GM23338 (cell line): ENCODE measurements around the gene BCL2. TPM values are rescaled to one million over a fixed set of nuclear protein-coding genes. Genes with fewer than 3 reads are reported as not detected.
A peak's percentile ranks its signal among the peaks of the same experiment; 100 is the strongest.

Experiments used
- ATAC-seq: fragments of 200-7000 bp; cut with Tn5 transposase; 3 replicates; pipeline ENCODE4 v1.9.1; 2020
- DNase-seq: peaks from one replicate; pipeline ENCODE4 v3.0.0-alpha.2; 2015; ENCODE audit warnings: low spot score
- H2AFZ ChIP-seq: fragments of 200-600 bp; sonication (generic); 2 replicates; pipeline ENCODE4 v1.8.0; 2016; ENCODE audit warnings: antibody characterized with exemption, mild to moderate bottlenecking, moderate library complexity
- H3F3A ChIP-seq: fragments of 200-600 bp; sonication (generic); replicated peaks from 2 replicates; pipeline ENCODE4 v1.8.0; 2017; ENCODE audit warnings: antibody characterized with exemption, mixed run types, low read depth
- H3K27ac ChIP-seq: fragments of 200-600 bp; sonication (generic); 2 replicates; pipeline ENCODE4 v1.6.1; 2016; ENCODE audit warnings: low read depth
- H3K27me3 ChIP-seq: fragments of 200-600 bp; sonication (generic); 2 replicates; pipeline ENCODE4 v1.8.0; 2016; ENCODE audit warnings: mild to moderate bottlenecking, mixed run types, moderate library complexity; ENCODE audit not compliant: insufficient read depth
- H3K36me3 ChIP-seq: fragments of 200-600 bp; sonication (generic); 2 replicates; pipeline ENCODE4 v1.8.0; 2016; ENCODE audit warnings: mild to moderate bottlenecking; ENCODE audit not compliant: insufficient read depth
- H3K4me1 ChIP-seq: fragments of 200-600 bp; sonication (generic); 2 replicates; pipeline ENCODE4 v1.8.0; 2016; ENCODE audit warnings: mild to moderate bottlenecking, moderate library complexity; ENCODE audit not compliant: insufficient read depth
- H3K4me2 ChIP-seq: fragments of 200-600 bp; sonication (generic); 2 replicates; pipeline ENCODE4 v1.7.1; 2017; ENCODE audit warnings: mixed run types
- H3K4me3 ChIP-seq: fragments of 200-600 bp; sonication (generic); 2 replicates; pipeline ENCODE4 v1.6.1; 2016; ENCODE audit warnings: mixed run types
- H3K79me2 ChIP-seq: fragments of 200-600 bp; sonication (generic); replicated peaks from 2 replicates; pipeline ENCODE4 v1.8.0; 2017; ENCODE audit warnings: mild to moderate bottlenecking; ENCODE audit not compliant: insufficient read depth
- H3K9me2 ChIP-seq: fragments of 200-600 bp; sonication (generic); 2 replicates; pipeline ENCODE4 v1.8.0; 2017; ENCODE audit not compliant: insufficient read depth
- H4K20me1 ChIP-seq: fragments of 200-600 bp; sonication (generic); replicated peaks from 2 replicates; pipeline ENCODE4 v1.8.0; 2017; ENCODE audit warnings: mild to moderate bottlenecking; ENCODE audit not compliant: insufficient read depth
- H3K27ac Mint-ChIP-seq: 2 replicates; pipeline ENCODE4 v1.8.0; 2020; ENCODE audit warnings: inconsistent platforms, mild to moderate bottlenecking, moderate library complexity, mixed read lengths
- H3K27me3 Mint-ChIP-seq: 3 replicates; pipeline ENCODE4 v1.8.0; 2022; ENCODE audit warnings: low read depth, mild to moderate bottlenecking, moderate library complexity, mixed read lengths, inconsistent platforms; ENCODE audit not compliant: insufficient read depth, poor library complexity
- H3K36me3 Mint-ChIP-seq: 3 replicates; pipeline ENCODE4 v1.8.0; 2021; ENCODE audit warnings: low read depth, mild to moderate bottlenecking, inconsistent platforms, moderate library complexity, mixed read lengths
- H3K4me1 Mint-ChIP-seq: 3 replicates; pipeline ENCODE4 v1.8.0; 2020; ENCODE audit warnings: mild to moderate bottlenecking, inconsistent platforms, mixed read lengths
- H3K4me3 Mint-ChIP-seq: 3 replicates; pipeline ENCODE4 v1.8.0; 2021; ENCODE audit warnings: moderate library complexity, mild to moderate bottlenecking, inconsistent platforms, mixed read lengths
- H3K9me3 Mint-ChIP-seq: 3 replicates; pipeline ENCODE4 v1.8.0; 2020; ENCODE audit warnings: moderate library complexity, mild to moderate bottlenecking, inconsistent platforms, mixed read lengths
- NANOG ChIP-seq: IDR thresholded peaks from 2 replicates; pipeline ENCODE4 v1.6.1; 2016; ENCODE audit warnings: antibody characterized with exemption, borderline replicate concordance
- polyA plus RNA-seq: library from polyadenylated mRNA; unstranded; fragments of >200 nt; fragmentation: Nextera tagmentation; extraction: Ambion mirVana; gene quantifications from 2 replicates; pipeline ENCODE4 v1.2.1, GENCODE V29; 2016
- total RNA-seq: library from RNA; depleted of rRNA; stranded (reverse); fragments of >200 nt; shearing (Covaris generic); gene quantifications from 2 replicates; pipeline ENCODE4 v1.2.3, GENCODE V29; 2014
- TF ChIP-seq, protein P1 (sequence below), 2 experiments: fragments of 200-600 bp in 1 of 2; sonication (generic) in 1 of 2; conservative IDR thresholded peaks; 2 replicates each; pipeline versions ENCODE4 v1.5.1 to v1.6.1; 2016 to 2017; ENCODE audit warnings: antibody characterized with exemption in 2 of 2, low read depth in 2 of 2, mild to moderate bottlenecking in 2 of 2, moderate library complexity in 1 of 2
- TF ChIP-seq, protein P2 (sequence below): IDR thresholded peaks from 2 replicates; pipeline ENCODE4 v1.6.1; 2016; ENCODE audit warnings: antibody characterized with exemption
- TF ChIP-seq, protein P3 (sequence below): fragments of 250-450 bp; sonication (Bioruptor Pico); IDR thresholded peaks from 2 replicates; pipeline ENCODE4 v1.5.0; 2020; ENCODE audit warnings: mild to moderate bottlenecking, moderate library complexity

BCL2 gene
- total and polyA plus RNA-seq, 2 experiments from 2014 or later, result 1.2 to 4.0 TPM

DNA sequence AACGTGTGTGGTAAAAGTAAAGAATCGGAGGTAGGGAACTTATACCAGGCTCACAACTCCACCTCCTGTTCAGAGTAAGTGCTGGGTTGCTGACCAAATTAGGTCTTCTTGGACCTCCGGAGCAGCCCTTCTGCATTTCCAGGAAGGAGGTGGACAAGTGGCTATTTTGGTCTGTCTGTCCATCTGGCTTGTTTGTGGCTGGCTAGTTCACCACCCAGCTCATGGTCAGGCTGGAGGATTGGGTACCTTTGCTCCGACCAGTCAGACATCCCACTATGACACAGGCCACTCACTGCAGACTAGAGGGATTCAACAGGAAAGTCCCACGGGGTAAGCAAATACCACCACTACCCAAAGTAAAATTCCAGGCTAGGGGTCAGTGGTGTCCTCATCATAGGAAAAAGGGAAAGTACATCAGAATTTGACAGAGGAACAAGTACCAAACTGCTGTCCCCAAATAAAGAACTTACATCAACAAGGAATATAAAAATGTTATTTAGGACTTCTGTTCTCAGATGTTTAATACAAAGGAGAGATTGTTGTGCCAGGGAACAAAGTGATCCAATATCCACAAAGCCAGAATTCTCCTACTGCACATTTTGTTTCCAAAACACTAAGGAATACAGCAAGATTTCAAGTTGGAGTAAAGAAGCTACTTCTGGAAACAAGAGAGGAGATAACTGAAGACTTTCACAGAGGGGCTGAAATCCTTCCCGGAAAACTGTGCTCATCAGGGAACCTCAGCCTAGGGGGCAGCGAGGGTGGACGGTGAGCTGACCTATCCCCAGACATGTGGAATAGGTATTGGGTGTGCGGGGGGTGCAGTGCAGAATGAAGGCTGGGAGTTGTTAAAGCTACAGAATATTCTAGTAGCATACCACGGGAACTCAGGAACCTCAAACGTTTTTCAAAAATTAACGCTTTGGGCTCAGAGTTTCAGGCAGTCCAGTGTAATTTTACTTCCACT lies 56.9 kb downstream of the BCL2 start:
- Mint-ChIP-seq H3K36me3 (no peaks in the 10 kb centered on the region), H3K9me3 (no peaks in the 10 kb centered on the region), H3K4me3 (no peak overlapping the region), H3K27ac (no peak overlapping the region), H3K27me3 (peaks cover 2% of the 10 kb centered on the region), H3K4me1 (no peaks in the 10 kb centered on the region)
- Histone ChIP-seq H3K79me2 (no peaks in the 10 kb centered on the region), H3F3A (no peaks in the 10 kb centered on the region), H4K20me1 (no peaks in the 10 kb centered on the region), H3K27ac (no peak overlapping the region), H3K4me2 (no peak overlapping the region), H3K27me3 (no peaks in the 10 kb centered on the region), H3K9me2 (no peaks in the 10 kb centered on the region), H3K4me3 (no peak overlapping the region), H3K36me3 (no peaks in the 10 kb centered on the region), H2AFZ (no peak overlapping the region), H3K4me1 (no peaks in the 10 kb centered on the region)
- ATAC-seq (no peak), DNase-seq (no peak)
- TF ChIP-seq, protein P1, sequence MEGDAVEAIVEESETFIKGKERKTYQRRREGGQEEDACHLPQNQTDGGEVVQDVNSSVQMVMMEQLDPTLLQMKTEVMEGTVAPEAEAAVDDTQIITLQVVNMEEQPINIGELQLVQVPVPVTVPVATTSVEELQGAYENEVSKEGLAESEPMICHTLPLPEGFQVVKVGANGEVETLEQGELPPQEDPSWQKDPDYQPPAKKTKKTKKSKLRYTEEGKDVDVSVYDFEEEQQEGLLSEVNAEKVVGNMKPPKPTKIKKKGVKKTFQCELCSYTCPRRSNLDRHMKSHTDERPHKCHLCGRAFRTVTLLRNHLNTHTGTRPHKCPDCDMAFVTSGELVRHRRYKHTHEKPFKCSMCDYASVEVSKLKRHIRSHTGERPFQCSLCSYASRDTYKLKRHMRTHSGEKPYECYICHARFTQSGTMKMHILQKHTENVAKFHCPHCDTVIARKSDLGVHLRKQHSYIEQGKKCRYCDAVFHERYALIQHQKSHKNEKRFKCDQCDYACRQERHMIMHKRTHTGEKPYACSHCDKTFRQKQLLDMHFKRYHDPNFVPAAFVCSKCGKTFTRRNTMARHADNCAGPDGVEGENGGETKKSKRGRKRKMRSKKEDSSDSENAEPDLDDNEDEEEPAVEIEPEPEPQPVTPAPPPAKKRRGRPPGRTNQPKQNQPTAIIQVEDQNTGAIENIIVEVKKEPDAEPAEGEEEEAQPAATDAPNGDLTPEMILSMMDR (conservative IDR thresholded peaks at IDR 0.05; ENCODE audit: low read depth in 2 of 2), result 0 out of 4 replicates have a peak, but pooled peaks of 1 of the 2 experiments have one; percentile 3
- no peak for TF ChIP-seq NANOG

DNA sequence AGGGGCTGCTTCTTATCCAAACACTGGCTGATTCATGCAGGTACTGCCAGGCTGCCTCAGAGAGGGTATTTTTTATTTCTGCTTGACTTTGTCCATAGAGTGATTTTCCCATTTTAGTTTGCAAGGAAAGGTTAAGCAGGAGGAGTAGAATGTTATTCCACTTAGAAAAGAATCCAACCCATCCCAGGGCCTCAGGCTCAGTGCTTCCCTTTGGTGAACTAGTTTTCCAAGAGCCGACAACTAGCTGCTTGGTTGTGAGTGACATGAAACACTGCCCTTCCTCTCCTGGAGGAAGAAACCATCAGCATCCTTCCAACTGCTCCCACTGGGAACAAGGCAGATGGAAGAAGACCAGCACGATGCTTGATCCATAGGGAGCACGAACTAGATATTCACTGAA lies 58.5 kb downstream of the BCL2 start:
- Histone ChIP-seq H3K4me2 (no peak overlapping the region), H2AFZ (no peak overlapping the region), H3K4me1 (no peaks in the 10 kb centered on the region), H3F3A (no peaks in the 10 kb centered on the region), H3K36me3 (no peaks in the 10 kb centered on the region), H3K4me3 (no peak overlapping the region), H4K20me1 (no peaks in the 10 kb centered on the region), H3K79me2 (no peaks in the 10 kb centered on the region), H3K27me3 (no peaks in the 10 kb centered on the region), H3K9me2 (no peaks in the 10 kb centered on the region), H3K27ac (no peak overlapping the region)
- Mint-ChIP-seq H3K9me3 (no peaks in the 10 kb centered on the region), H3K4me1 (no peaks in the 10 kb centered on the region), H3K4me3 (no peak overlapping the region), H3K27ac (no peak overlapping the region), H3K36me3 (no peaks in the 10 kb centered on the region), H3K27me3 (peaks cover 2% of the 10 kb centered on the region)
- no peak for TF ChIP-seq NANOG
- TF ChIP-seq, protein P1 (conservative IDR thresholded peaks at IDR 0.05; ENCODE audit: low read depth in 2 of 2), result no peak
- TF ChIP-seq, protein P2, sequence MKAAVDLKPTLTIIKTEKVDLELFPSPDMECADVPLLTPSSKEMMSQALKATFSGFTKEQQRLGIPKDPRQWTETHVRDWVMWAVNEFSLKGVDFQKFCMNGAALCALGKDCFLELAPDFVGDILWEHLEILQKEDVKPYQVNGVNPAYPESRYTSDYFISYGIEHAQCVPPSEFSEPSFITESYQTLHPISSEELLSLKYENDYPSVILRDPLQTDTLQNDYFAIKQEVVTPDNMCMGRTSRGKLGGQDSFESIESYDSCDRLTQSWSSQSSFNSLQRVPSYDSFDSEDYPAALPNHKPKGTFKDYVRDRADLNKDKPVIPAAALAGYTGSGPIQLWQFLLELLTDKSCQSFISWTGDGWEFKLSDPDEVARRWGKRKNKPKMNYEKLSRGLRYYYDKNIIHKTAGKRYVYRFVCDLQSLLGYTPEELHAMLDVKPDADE, result no peak
- TF ChIP-seq, protein P3, sequence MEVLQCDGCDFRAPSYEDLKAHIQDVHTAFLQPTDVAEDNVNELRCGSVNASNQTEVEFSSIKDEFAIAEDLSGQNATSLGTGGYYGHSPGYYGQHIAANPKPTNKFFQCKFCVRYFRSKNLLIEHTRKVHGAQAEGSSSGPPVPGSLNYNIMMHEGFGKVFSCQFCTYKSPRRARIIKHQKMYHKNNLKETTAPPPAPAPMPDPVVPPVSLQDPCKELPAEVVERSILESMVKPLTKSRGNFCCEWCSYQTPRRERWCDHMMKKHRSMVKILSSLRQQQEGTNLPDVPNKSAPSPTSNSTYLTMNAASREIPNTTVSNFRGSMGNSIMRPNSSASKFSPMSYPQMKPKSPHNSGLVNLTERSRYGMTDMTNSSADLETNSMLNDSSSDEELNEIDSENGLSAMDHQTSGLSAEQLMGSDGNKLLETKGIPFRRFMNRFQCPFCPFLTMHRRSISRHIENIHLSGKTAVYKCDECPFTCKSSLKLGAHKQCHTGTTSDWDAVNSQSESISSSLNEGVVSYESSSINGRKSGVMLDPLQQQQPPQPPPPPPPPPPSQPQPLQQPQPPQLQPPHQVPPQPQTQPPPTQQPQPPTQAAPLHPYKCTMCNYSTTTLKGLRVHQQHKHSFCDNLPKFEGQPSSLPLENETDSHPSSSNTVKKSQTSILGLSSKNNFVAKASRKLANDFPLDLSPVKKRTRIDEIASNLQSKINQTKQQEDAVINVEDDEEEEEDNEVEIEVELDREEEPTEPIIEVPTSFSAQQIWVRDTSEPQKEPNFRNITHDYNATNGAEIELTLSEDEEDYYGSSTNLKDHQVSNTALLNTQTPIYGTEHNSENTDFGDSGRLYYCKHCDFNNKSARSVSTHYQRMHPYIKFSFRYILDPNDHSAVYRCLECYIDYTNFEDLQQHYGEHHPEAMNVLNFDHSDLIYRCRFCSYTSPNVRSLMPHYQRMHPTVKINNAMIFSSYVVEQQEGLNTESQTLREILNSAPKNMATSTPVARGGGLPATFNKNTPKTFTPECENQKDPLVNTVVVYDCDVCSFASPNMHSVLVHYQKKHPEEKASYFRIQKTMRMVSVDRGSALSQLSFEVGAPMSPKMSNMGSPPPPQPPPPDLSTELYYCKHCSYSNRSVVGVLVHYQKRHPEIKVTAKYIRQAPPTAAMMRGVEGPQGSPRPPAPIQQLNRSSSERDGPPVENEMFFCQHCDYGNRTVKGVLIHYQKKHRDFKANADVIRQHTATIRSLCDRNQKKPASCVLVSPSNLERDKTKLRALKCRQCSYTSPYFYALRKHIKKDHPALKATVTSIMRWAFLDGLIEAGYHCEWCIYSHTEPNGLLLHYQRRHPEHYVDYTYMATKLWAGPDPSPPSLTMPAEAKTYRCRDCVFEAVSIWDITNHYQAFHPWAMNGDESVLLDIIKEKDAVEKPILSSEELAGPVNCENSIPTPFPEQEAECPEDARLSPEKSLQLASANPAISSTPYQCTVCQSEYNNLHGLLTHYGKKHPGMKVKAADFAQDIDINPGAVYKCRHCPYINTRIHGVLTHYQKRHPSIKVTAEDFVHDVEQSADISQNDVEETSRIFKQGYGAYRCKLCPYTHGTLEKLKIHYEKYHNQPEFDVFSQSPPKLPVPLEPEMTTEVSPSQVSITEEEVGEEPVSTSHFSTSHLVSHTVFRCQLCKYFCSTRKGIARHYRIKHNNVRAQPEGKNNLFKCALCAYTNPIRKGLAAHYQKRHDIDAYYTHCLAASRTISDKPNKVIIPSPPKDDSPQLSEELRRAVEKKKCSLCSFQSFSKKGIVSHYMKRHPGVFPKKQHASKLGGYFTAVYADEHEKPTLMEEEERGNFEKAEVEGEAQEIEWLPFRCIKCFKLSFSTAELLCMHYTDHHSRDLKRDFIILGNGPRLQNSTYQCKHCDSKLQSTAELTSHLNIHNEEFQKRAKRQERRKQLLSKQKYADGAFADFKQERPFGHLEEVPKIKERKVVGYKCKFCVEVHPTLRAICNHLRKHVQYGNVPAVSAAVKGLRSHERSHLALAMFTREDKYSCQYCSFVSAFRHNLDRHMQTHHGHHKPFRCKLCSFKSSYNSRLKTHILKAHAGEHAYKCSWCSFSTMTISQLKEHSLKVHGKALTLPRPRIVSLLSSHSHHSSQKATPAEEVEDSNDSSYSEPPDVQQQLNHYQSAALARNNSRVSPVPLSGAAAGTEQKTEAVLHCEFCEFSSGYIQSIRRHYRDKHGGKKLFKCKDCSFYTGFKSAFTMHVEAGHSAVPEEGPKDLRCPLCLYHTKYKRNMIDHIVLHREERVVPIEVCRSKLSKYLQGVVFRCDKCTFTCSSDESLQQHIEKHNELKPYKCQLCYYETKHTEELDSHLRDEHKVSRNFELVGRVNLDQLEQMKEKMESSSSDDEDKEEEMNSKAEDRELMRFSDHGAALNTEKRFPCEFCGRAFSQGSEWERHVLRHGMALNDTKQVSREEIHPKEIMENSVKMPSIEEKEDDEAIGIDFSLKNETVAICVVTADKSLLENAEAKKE (CRISPR knock-in tag), result no peak
- ATAC-seq (no peak), DNase-seq (no peak)
